H1 (cell line): ENCODE measurements around the gene SGMS1. TPM values are rescaled to one million over a fixed set of nuclear protein-coding genes. Genes with fewer than 3 reads are reported as not detected.

Source experiments
- CTCF ChIA-PET: fragments of 300-600 bp; sonication (Branson Sonifier 250); formaldehyde crosslinking; loops from one replicate; lab custom pipeline; 2021; ENCODE audit not compliant: partially characterized antibody; lab: Charles Lee
- POLR2A ChIA-PET: fragments of 300-600 bp; sonication (Branson Sonifier 250); formaldehyde crosslinking; loops from one replicate; lab custom pipeline; 2021; ENCODE audit warnings: inconsistent platforms; ENCODE audit not compliant: partially characterized antibody; lab: Charles Lee
- DNase-seq, 2 experiments: peaks; one replicate each; pipeline versions ENCODE4 v3.0.0 to v3.0.0-alpha.2; 2010 to 2022; ENCODE audit warnings: low spot score in 2 of 2, low read depth in 1 of 2, mixed read lengths in 1 of 2
- FAIRE-seq: peaks from 2 replicates; lab custom pipeline; 2011; peaks lifted over from hg19 to GRCh38; lab: Jason Lieb, UNC
- H2AFZ ChIP-seq: 2 replicates; pipeline ENCODE4 v1.8.1; 2012; ENCODE audit warnings: low read length, inconsistent platforms
- H2AK5ac ChIP-seq: 2 replicates; pipeline ENCODE4 v1.6.1; 2013; ENCODE audit warnings: low read depth, low read length
- H2BK120ac ChIP-seq: replicated peaks from 2 replicates; pipeline ENCODE3; 2013; ENCODE audit warnings: low read depth, low read length, inconsistent platforms
- H2BK12ac ChIP-seq: 2 replicates; pipeline ENCODE4 v1.6.1; 2013; ENCODE audit warnings: low read depth, low read length
- H2BK15ac ChIP-seq: 2 replicates; pipeline ENCODE4 v1.6.1; 2013; ENCODE audit warnings: low read length
- H2BK20ac ChIP-seq: 2 replicates; pipeline ENCODE4 v1.6.1; 2013; ENCODE audit warnings: low read length
- H2BK5ac ChIP-seq: 2 replicates; pipeline ENCODE4 v1.6.1; 2013; ENCODE audit warnings: low read depth, low read length
- H3K14ac ChIP-seq: 2 replicates; pipeline ENCODE4 v1.6.1; 2013; ENCODE audit warnings: inconsistent platforms; ENCODE audit not compliant: insufficient read length
- H3K18ac ChIP-seq: 2 replicates; pipeline ENCODE4 v1.6.1; 2013; ENCODE audit warnings: low read length; ENCODE audit errors: extremely low read depth
- H3K23ac ChIP-seq: 2 replicates; pipeline ENCODE4 v1.6.1; 2013; ENCODE audit warnings: inconsistent platforms; ENCODE audit not compliant: insufficient read length
- H3K23me2 ChIP-seq: 2 replicates; pipeline ENCODE4 v1.6.1; 2013; ENCODE audit warnings: low read depth, low read length
- H3K27ac ChIP-seq: 2 replicates; pipeline ENCODE4 v1.6.1; 2011; ENCODE audit warnings: low read depth, low read length, inconsistent platforms
- H3K27me3 ChIP-seq, 4 experiments: replicated peaks in 1 of 4; 1 replicate in 1 of 4; 2 replicates in 3 of 4; pipeline versions ENCODE4 v1.6.1 to v1.8.1; 2011 to 2013; ENCODE audit warnings: low read length in 3 of 4, mild to moderate bottlenecking in 3 of 4, inconsistent platforms in 2 of 4, mixed read lengths in 2 of 4, moderate library complexity in 1 of 4; ENCODE audit not compliant: control insufficient read depth in 3 of 4, insufficient read depth in 3 of 4; ENCODE audit errors: extremely low read depth in 1 of 4
- H3K36me3 ChIP-seq, 4 experiments: 2 replicates each; pipeline versions ENCODE4 v1.6.1 to v1.8.1; 2011 to 2013; ENCODE audit warnings: mild to moderate bottlenecking in 4 of 4, low read length in 3 of 4, moderate library complexity in 2 of 4, control low read depth in 1 of 4, inconsistent platforms in 1 of 4; ENCODE audit not compliant: insufficient read depth in 4 of 4, control insufficient read depth in 2 of 4
- H3K4ac ChIP-seq: replicated peaks from 2 replicates; pipeline ENCODE3; 2013; ENCODE audit warnings: low read length, low read depth, mixed read lengths, inconsistent platforms; ENCODE audit not compliant: insufficient read length
- H3K4me1 ChIP-seq, 4 experiments: replicated peaks in 1 of 4; 1 replicate in 1 of 4; 2 replicates in 3 of 4; pipeline versions ENCODE4 v1.6.1 to v1.8.1; 2011 to 2013; ENCODE audit warnings: low read length in 3 of 4, inconsistent platforms in 2 of 4, mixed read lengths in 1 of 4; ENCODE audit not compliant: insufficient read depth in 4 of 4, control insufficient read depth in 3 of 4
- H3K4me2 ChIP-seq, 2 experiments: 2 replicates each; pipeline versions ENCODE4 v1.6.1 to v1.8.1; 2011 to 2013; ENCODE audit warnings: low read depth in 2 of 2, low read length in 2 of 2, control low read depth in 1 of 2, inconsistent platforms in 1 of 2, mild to moderate bottlenecking in 1 of 2; ENCODE audit not compliant: insufficient read depth in 1 of 2
- H3K4me3 ChIP-seq, 4 experiments: fragments of 200-600, 300-600 bp in 1 of 4; sonication (generic), shearing (Covaris generic), sonication (Bioruptor Twin) in 1 of 4; 2 replicates each; pipeline versions ENCODE4 v1.5.1 to v1.8.1; 2011 to 2016; ENCODE audit warnings: low read length in 4 of 4, low read depth in 3 of 4, control low read depth in 2 of 4, inconsistent platforms in 2 of 4, mild to moderate bottlenecking in 2 of 4, mixed read lengths in 1 of 4, moderate library complexity in 1 of 4; ENCODE audit not compliant: insufficient read depth in 2 of 4; ENCODE audit errors: extremely low read depth in 1 of 4
- H3K56ac ChIP-seq: replicated peaks from 2 replicates; pipeline ENCODE3; 2013; ENCODE audit warnings: low read depth, mild to moderate bottlenecking, mixed read lengths, low read length, inconsistent platforms; ENCODE audit not compliant: insufficient read length
- H3K79me1 ChIP-seq: 2 replicates; pipeline ENCODE4 v1.6.1; 2013; ENCODE audit warnings: low read depth, low read length, control low read depth
- H3K79me2 ChIP-seq, 2 experiments: 2 replicates each; pipeline versions ENCODE4 v1.6.1 to v1.8.1; 2012 to 2013; ENCODE audit warnings: low read length in 2 of 2, mild to moderate bottlenecking in 2 of 2, inconsistent platforms in 1 of 2; ENCODE audit not compliant: insufficient read depth in 2 of 2, control insufficient read depth in 1 of 2
- H3K9ac ChIP-seq, 4 experiments: replicated peaks in 1 of 4; 1 replicate in 1 of 4; 2 replicates in 3 of 4; pipeline versions ENCODE4 v1.6.1 to v1.8.1; 2011 to 2013; ENCODE audit warnings: low read depth in 3 of 4, low read length in 3 of 4, control low read depth in 2 of 4, mild to moderate bottlenecking in 2 of 4, moderate library complexity in 2 of 4, inconsistent platforms in 1 of 4; ENCODE audit errors: extremely low read depth in 1 of 4
- H3K9me3 ChIP-seq, 2 experiments: 2 replicates each; pipeline versions ENCODE4 v1.6.1 to v1.8.1; 2012 to 2013; ENCODE audit warnings: mild to moderate bottlenecking in 2 of 2, moderate library complexity in 2 of 2, control low read depth in 1 of 2, inconsistent platforms in 1 of 2, low read depth in 1 of 2, low read length in 1 of 2, mixed read lengths in 1 of 2; ENCODE audit not compliant: insufficient read depth in 2 of 2
- H4K20me1 ChIP-seq, 2 experiments: replicated peaks in 1 of 2; 2 replicates each; pipeline versions ENCODE3 to v1.8.1; 2011 to 2013; ENCODE audit warnings: inconsistent platforms in 2 of 2, low read length in 2 of 2, mild to moderate bottlenecking in 1 of 2; ENCODE audit not compliant: insufficient read depth in 2 of 2, control insufficient read depth in 1 of 2
- H4K5ac ChIP-seq: 2 replicates; pipeline ENCODE4 v1.6.1; 2013; ENCODE audit warnings: low read length, low read depth, mixed read lengths, inconsistent platforms; ENCODE audit not compliant: insufficient read length
- H4K8ac ChIP-seq: 2 replicates; pipeline ENCODE4 v1.8.0; 2013; ENCODE audit warnings: mild to moderate bottlenecking, moderate library complexity, low read length, inconsistent platforms; ENCODE audit not compliant: insufficient read depth; ENCODE audit errors: extremely low read depth
- H4K91ac ChIP-seq: replicated peaks from 2 replicates; pipeline ENCODE3; 2013; ENCODE audit warnings: low read length, mixed read lengths, inconsistent platforms; ENCODE audit not compliant: insufficient read length
- BACH1 ChIP-seq: IDR thresholded peaks from 2 replicates; pipeline ENCODE4 v1.6.1; 2012; ENCODE audit warnings: low read length, improper control_type of control experiment
- GTF2F1 ChIP-seq: IDR thresholded peaks from 2 replicates; pipeline ENCODE4 v1.6.1; 2012; ENCODE audit warnings: low read depth, low read length, improper control_type of control experiment, borderline replicate concordance
- POLR2A ChIP-seq, 2 experiments: IDR thresholded peaks; 1 replicate in 1 of 2; 2 replicates in 1 of 2; pipeline ENCODE4 v1.6.1; 2011; ENCODE audit warnings: low read depth in 2 of 2, low read length in 2 of 2, mild to moderate bottlenecking in 2 of 2; ENCODE audit errors: control extremely low read depth in 1 of 2
- RNF2 ChIP-seq: fragments of 200-900, 300-1000 bp; sonication (generic); IDR thresholded peaks from 2 replicates; pipeline ENCODE4 v1.7.1; 2016; ENCODE audit warnings: borderline replicate concordance, low read depth, mild to moderate bottlenecking, antibody characterized with exemption, low read length; ENCODE audit not compliant: poor library complexity, severe bottlenecking; ENCODE audit errors: missing control alignments
- YY1 ChIP-seq: IDR thresholded peaks from 2 replicates; pipeline ENCODE4 v1.6.1; 2011; ENCODE audit warnings: low read depth, mild to moderate bottlenecking, low read length
- WGBS, 2 experiments: shearing (Covaris generic) in 1 of 2; methylation state at CpG; one replicate each; pipeline versions ENCODE4 v1.1.6 to v1.1.7; 2013 to 2015; ENCODE audit warnings: low lambda C conversion rate in 2 of 2, mixed read lengths in 2 of 2, inconsistent platforms in 1 of 2, low coverage in 1 of 2, missing lambda C conversion rate in 1 of 2; ENCODE audit not compliant: insufficient replicate concordance in 2 of 2, insufficient coverage in 1 of 2, insufficient read length in 1 of 2; ENCODE audit errors: extremely low coverage in 1 of 2, missing lambda C conversion rate in 1 of 2; 5-methylcytosine and 5-hydroxymethylcytosine counted together
- polyA plus RNA-seq, 7 experiments: library from polyadenylated mRNA; depleted of rRNA in 3 of 7; stranded (reverse) in 5 of 7; unstranded in 2 of 7; fragments of >200 nt in 5 of 7; fragments of 200-250 nt in 2 of 7; gene quantifications; 1 replicate in 5 of 7; 2 replicates in 1 of 7; 4 replicates in 1 of 7; pipeline versions ENCODE4 v1.2.1 to v1.2.3, GENCODE V29; 2011 to 2013; ENCODE audit warnings: missing spikeins in 2 of 7, mixed read lengths in 2 of 7
- total RNA-seq: library from RNA; stranded (reverse); fragmentation: NEBNext Ultra II Directional; extraction: Animal tissue kit (Norgen Biotek cat#: 25700); gene quantifications from 2 replicates; pipeline ENCODE4 v1.2.1, GENCODE V29; 2021

The SGMS1 gene
- total and polyA plus RNA-seq, 2 of the 8 experiments (the other 6 are each of a cell fraction or from before 2014, with no cell fraction given), result 6.0 to 15.6 TPM

DNA sequence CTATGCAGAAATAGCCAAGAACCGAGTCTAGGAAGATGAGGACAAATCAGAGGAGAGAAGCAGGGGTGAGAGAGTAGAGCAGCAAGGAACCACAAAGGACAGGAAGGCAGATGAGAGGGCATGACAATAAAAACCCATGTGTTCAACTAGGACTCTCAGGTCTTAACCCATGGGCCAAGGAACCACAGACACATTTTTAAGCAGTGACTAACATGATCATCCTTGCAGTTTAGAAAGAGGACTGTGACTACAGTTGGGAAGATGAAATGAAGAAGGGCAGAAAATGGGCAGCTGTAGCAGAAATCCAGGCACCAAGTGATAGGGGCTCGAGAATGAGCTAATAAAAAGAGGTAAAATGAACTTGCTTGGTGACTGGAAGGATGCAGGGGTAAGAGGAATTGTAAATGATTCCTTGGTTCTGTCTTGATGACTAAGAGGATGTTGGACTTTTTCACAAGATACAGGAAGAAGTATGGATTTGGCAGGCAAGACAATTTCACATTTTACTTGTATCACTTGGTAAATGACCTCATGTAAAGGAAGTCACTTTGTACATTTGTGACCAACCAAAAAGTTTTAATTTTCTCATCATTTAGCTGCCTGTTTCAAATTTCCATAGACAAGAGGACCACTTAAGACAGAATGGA, 22.8 kb downstream of the SGMS1 start:
- no peak overlapping the region for H3K4ac ChIP-seq
- no peak for FAIRE-seq
- H4K91ac ChIP-seq, result no peak overlapping the region
- no peak overlapping the region for H2AK5ac ChIP-seq
- ChIA-PET POLR2A (no interaction called here), CTCF (interaction anchor here (1.0 to 4.0 kb wide), 5 partner anchors 9 to 31 kb away, joined by 3 to 15 read pairs (median 4); no protein-coding TSS in a partner anchor)
- WGBS, 2 experiments, result 90% methylated on average over 2 of the region's 2 CpGs; no CpG with 5 or more reads in 1 of the 2 experiments
- no peak overlapping the region for H3K27ac ChIP-seq
- H3K4me1 ChIP-seq, result peaks cover 0 to 5% (median 0%) of the 10 kb centered on the region in 4 experiments; a peak in 4 of 7 replicates
- H2BK12ac ChIP-seq, result no peak overlapping the region
- H3K9ac ChIP-seq, result no peak overlapping the region
- peaks cover 0 to 3% of the 10 kb centered on the region in 2 experiments for H4K20me1 ChIP-seq
- H3K79me2 ChIP-seq, result peaks cover 0 to 76% of the 10 kb centered on the region in 2 experiments; a peak in 2 of 4 replicates
- no peak for DNase-seq
- no peak overlapping the region for H4K8ac ChIP-seq
- H2BK120ac ChIP-seq, result no peak overlapping the region
- no peaks in the 10 kb centered on the region for H3K36me3 ChIP-seq
- H3K56ac ChIP-seq, result no peak overlapping the region
- H2AFZ ChIP-seq, result no peak overlapping the region
- H3K23ac ChIP-seq, result no peak overlapping the region
- no peak overlapping the region for H2BK5ac ChIP-seq
- H2BK20ac ChIP-seq, result no peak overlapping the region
- H3K14ac ChIP-seq, result no peak overlapping the region
- H3K9me3 ChIP-seq, result no peaks in the 10 kb centered on the region
- no peak overlapping the region for H3K4me2 ChIP-seq
- H3K18ac ChIP-seq, result no peak overlapping the region
- no peak overlapping the region for H4K5ac ChIP-seq
- H2BK15ac ChIP-seq, result no peak overlapping the region
- no peaks in the 10 kb centered on the region for H3K23me2 ChIP-seq
- no peaks in the 10 kb centered on the region for H3K27me3 ChIP-seq
- no peak overlapping the region for H3K4me3 ChIP-seq
- no peaks in the 10 kb centered on the region for H3K79me1 ChIP-seq
- no peak for TF ChIP-seq POLR2A (IDR thresholded peaks at IDR 0.05; ENCODE audit: control extremely low read depth in 1 of 2, low read depth in 2 of 2, low read length in 2 of 2)
- TF ChIP-seq GTF2F1, result no peak
- TF ChIP-seq BACH1, result no peak
- no peak for TF ChIP-seq YY1
- TF ChIP-seq RNF2, result no peak
